ENCODE data around the gene RND2. TPM values are rescaled to one million over a fixed set of nuclear protein-coding genes. Genes with fewer than 3 reads are reported as not detected.

Gene RND2
- total and polyA plus RNA-seq, 2 of the 13 experiments (the other 11 are each of a cell fraction or from before 2014, with no cell fraction given) = 0.05 to 0.11 TPM

GRCh38 chr17:43024407-43025289, at the start of gene RND2 (continued):
- no peak for TF ChIP-seq GPN1 (CRISPR knock-in tag; IDR thresholded peaks at IDR 0.05; ENCODE audit: borderline replicate concordance)
- TF ChIP-seq MEIS1 (CRISPR knock-in tag; IDR thresholded peaks at IDR 0.05; ENCODE audit: borderline replicate concordance) = no peak
- TF ChIP-seq CBFB (CRISPR knock-in tag; IDR thresholded peaks at IDR 0.05) = peak; percentile 55
- 0 out of 2 replicates have a peak, but pooled peaks have one; percentile 49 for TF ChIP-seq MTA1 (CRISPR knock-in tag; IDR thresholded peaks at IDR 0.05; ENCODE audit: borderline replicate concordance)
- no peak for TF ChIP-seq ZNF407 (CRISPR knock-in tag; IDR thresholded peaks at IDR 0.05; ENCODE audit: not compliant biosample characterization)
- TF ChIP-seq ZNF276 (CRISPR knock-in tag; IDR thresholded peaks at IDR 0.05; ENCODE audit: low read depth) = no peak
- peak; percentile 98 for TF ChIP-seq SMC3 (IDR thresholded peaks at IDR 0.05; ENCODE audit: low read length)
- TF ChIP-seq ZNF503 (CRISPR knock-in tag; IDR thresholded peaks at IDR 0.05) = no peak
- no peak for TF ChIP-seq ZNF275 (CRISPR knock-in tag; IDR thresholded peaks at IDR 0.05; ENCODE audit: borderline replicate concordance)
- 0 out of 2 replicates have a peak, but pooled peaks have one; percentile 73 for TF ChIP-seq ZNF343 (CRISPR knock-in tag; IDR thresholded peaks at IDR 0.05)
- TF ChIP-seq ZNF615 (CRISPR knock-in tag; IDR thresholded peaks at IDR 0.05; ENCODE audit: borderline replicate concordance) = no peak
- peak; percentile 70; the same call in 1 of the 2 replicates for TF ChIP-seq ZNF772 (CRISPR knock-in tag; IDR thresholded peaks at IDR 0.05)
- TF ChIP-seq, protein P1, sequence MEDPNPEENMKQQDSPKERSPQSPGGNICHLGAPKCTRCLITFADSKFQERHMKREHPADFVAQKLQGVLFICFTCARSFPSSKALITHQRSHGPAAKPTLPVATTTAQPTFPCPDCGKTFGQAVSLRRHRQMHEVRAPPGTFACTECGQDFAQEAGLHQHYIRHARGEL (CRISPR knock-in tag; IDR thresholded peaks at IDR 0.05) = 0 out of 2 replicates have a peak, but pooled peaks have one; percentile 23

Data from HepG2 (cell line).